ENCODE results near the gene JARID2. TPM values are rescaled to one million over a fixed set of nuclear protein-coding genes. Genes with fewer than 3 reads are reported as not detected.

JARID2 gene
- total and polyA plus RNA-seq, 10 of the 15 experiments (the other 5 are each of a cell fraction or from before 2014, with no cell fraction given) = 4.2 to 21.6 (median 11.7) TPM

DNA sequence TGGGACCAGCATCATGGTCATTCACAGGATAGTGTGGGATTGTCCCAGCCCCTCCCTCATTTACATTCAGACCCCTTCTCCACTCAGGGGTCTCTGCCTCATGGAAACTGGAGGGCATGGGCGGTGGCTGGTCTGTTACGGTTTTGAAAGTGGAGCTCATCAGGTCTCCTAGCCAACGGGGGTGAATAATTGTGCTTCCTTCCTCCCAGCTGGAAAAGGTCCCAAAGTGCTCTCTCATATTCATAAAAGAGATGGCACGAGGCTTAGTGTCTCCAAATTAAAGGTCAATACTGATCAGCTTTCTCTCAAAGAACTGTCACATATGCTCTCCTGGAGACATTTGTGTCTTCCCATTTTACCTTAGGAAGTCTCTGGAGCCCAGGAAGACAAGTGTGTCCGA is 19.9 kb downstream of the JARID2 start:
- H4K20me1 ChIP-seq (ENCODE audit: control insufficient read depth, insufficient read depth) = 0 out of 2 replicates have a peak, but pooled peaks cover 5% of the 10 kb centered on the region
- H3K9me3 ChIP-seq (replicated peaks; ENCODE audit: control insufficient read depth, insufficient read depth, low read length) = no peaks in the 10 kb centered on the region
- RAD21 ChIA-PET (ENCODE audit: unreplicated experiment) = interaction anchor here (0.6 to 6.1 kb wide), 23 partner anchors 8 to 198 kb away, joined by 3 to 64 read pairs (median 5); partner anchors contain the start of gene JARID2
- H3K4me2 ChIP-seq (ENCODE audit: control insufficient read depth, insufficient read depth) = peak overlapping the region; percentile 81
- H3K79me2 ChIP-seq (ENCODE audit: control insufficient read depth, insufficient read depth, low read length) = peaks cover 94% of the 10 kb centered on the region
- H3K36me3 ChIP-seq (ENCODE audit: control insufficient read depth in 2 of 2, insufficient read depth in 2 of 2, low read length in 1 of 2) = peaks cover 0 to 5% of the 10 kb centered on the region in 2 experiments; a peak in 2 of 4 replicates
- TF ChIP-seq MEF2A (IDR thresholded peaks at IDR 0.05; ENCODE audit: insufficient read depth, low read depth, low read length) (no peak), SUZ12 (IDR thresholded peaks at IDR 0.05; ENCODE audit: unreplicated experiment) (no peak), RCOR1 (conservative IDR thresholded peaks at IDR 0.05; ENCODE audit: low read depth, low read length) (0 out of 2 replicates have a peak, but pooled peaks have one; percentile 37), KAT2A (conservative IDR thresholded peaks at IDR 0.05; ENCODE audit: control insufficient read depth, low read depth, low read length) (no peak), ESRRA (IDR thresholded peaks at IDR 0.05; ENCODE audit: low read length) (no peak), ZBED1 (IDR thresholded peaks at IDR 0.05; ENCODE audit: borderline replicate concordance) (no peak)
- TF ChIP-seq, protein P1, sequence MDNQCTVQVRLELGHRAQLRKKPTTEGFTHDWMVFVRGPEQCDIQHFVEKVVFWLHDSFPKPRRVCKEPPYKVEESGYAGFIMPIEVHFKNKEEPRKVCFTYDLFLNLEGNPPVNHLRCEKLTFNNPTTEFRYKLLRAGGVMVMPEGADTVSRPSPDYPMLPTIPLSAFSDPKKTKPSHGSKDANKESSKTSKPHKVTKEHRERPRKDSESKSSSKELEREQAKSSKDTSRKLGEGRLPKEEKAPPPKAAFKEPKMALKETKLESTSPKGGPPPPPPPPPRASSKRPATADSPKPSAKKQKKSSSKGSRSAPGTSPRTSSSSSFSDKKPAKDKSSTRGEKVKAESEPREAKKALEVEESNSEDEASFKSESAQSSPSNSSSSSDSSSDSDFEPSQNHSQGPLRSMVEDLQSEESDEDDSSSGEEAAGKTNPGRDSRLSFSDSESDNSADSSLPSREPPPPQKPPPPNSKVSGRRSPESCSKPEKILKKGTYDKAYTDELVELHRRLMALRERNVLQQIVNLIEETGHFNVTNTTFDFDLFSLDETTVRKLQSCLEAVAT (IDR thresholded peaks at IDR 0.05) = no peak
- peaks cover 61% of the 10 kb centered on the region for H3K4me1 ChIP-seq (ENCODE audit: control insufficient read depth, insufficient read depth, low read length)
- no TSS peak for BruUV-seq (replicated peaks)
- H3K27ac ChIP-seq (ENCODE audit: control insufficient read depth, insufficient read depth) = peak overlapping the region; percentile 62
- WGBS (ENCODE audit: insufficient coverage, insufficient replicate concordance, low lambda C conversion rate, missing lambda C conversion rate) = 43% methylated on average over 5 of the region's 5 CpGs
- in situ Hi-C loops (cut with MboI) = no loop called here
- ATAC-seq (peak; percentile 3; the same call in 1 of the 3 replicates), DNase-seq (ENCODE audit: low read depth, low spot score) (no peak), FAIRE-seq (no peak)
- H2AFZ ChIP-seq (ENCODE audit: control insufficient read depth, low read depth, low read length) = no peak overlapping the region
- POLR2A ChIA-PET = interaction anchor here (0.6 to 2.8 kb wide), 15 partner anchors 10 to 1407 kb away, joined by 3 to 12 read pairs (median 4); partner anchors contain the start of gene JARID2
- peak overlapping the region; percentile 26; the same call in 1 of the 2 replicates for H3K4me3 ChIP-seq
- CTCF ChIA-PET = interaction anchor here (0.9 to 3.0 kb wide), 9 partner anchors 10 to 125 kb away, joined by 3 to 21 read pairs (median 5); no protein-coding TSS in a partner anchor
- H3K27me3 ChIP-seq (replicated peaks in 1 of 2; ENCODE audit: control insufficient read depth in 2 of 2, insufficient read depth in 2 of 2, low read length in 1 of 2) = no peaks in the 10 kb centered on the region
- SMC1A ChIA-PET (ENCODE audit: uncharacterized antibody, unreplicated experiment) = interaction anchor here (1.0 to 9.3 kb wide), 18 partner anchors 12 to 940 kb away, joined by 3 to 89 read pairs (median 6); no protein-coding TSS in a partner anchor
- intact Hi-C loops (cut with micrococcal nuclease; ENCODE audit: unreplicated experiment) = loop anchor here (5.0 kb wide), 1 partner anchor 37 kb away; no protein-coding TSS in a partner anchor
- peak overlapping the region; percentile 24; the same call in 1 of the 2 replicates for H3K9ac ChIP-seq (ENCODE audit: control insufficient read depth, insufficient read depth, low read length)
